Activated CD8-positive, alpha-beta T cell treated with anti-CD3 and anti-CD28 coated beads for 36 hours (primary cell): Measurements from ENCODE around the gene PRC1. TPM values are rescaled to one million over a fixed set of nuclear protein-coding genes. Genes with fewer than 3 reads are reported as not detected.
"Not testable (repeated sequence)": the region's sequence is repeated elsewhere in the genome, so short reads cannot be mapped to it uniquely, and the experiment has no call there.

ENCODE experiments used
- ATAC-seq: fragments of 200-7000 bp; cut with Tn5 transposase; one replicate; pipeline ENCODE4 v1.10.0; 2021; ENCODE audit warnings: mild to moderate bottlenecking, moderate library complexity
- CTCF ChIA-PET: fragments of 350-600 bp; sonication (Branson Sonifier 250); formaldehyde crosslinking; loops from one replicate; lab custom pipeline; 2021; ENCODE audit warnings: antibody characterized with exemption; lab: Charles Lee
- POLR2A ChIA-PET: fragments of 350-600 bp; sonication (Branson Sonifier 250); formaldehyde crosslinking; loops from one replicate; lab custom pipeline; 2021; ENCODE audit warnings: antibody characterized with exemption; lab: Charles Lee
- DNase-seq: peaks from one replicate; pipeline ENCODE4 v3.0.0-alpha.2; 2020
- H3K27ac Mint-ChIP-seq: one replicate; pipeline ENCODE4 v1.8.0; 2021; ENCODE audit warnings: mild to moderate bottlenecking, mixed read lengths
- H3K27me3 Mint-ChIP-seq: one replicate; pipeline ENCODE4 v1.8.0; 2021; ENCODE audit warnings: mixed read lengths
- H3K36me3 Mint-ChIP-seq: one replicate; pipeline ENCODE4 v1.8.0; 2021; ENCODE audit warnings: low read depth, mixed read lengths
- H3K4me1 Mint-ChIP-seq: one replicate; pipeline ENCODE4 v1.8.0; 2021; ENCODE audit warnings: low read depth, mixed read lengths
- H3K4me3 Mint-ChIP-seq: one replicate; pipeline ENCODE4 v1.8.0; 2021; ENCODE audit warnings: mild to moderate bottlenecking, moderate library complexity, mixed read lengths
- H3K9me3 Mint-ChIP-seq: one replicate; pipeline ENCODE4 v1.8.0; 2021; ENCODE audit warnings: mixed read lengths
- CTCF ChIP-seq: fragments of 200-600 bp; IDR thresholded peaks from one replicate; pipeline ENCODE4 v1.8.0; 2022; ENCODE audit warnings: antibody characterized with exemption, mild to moderate bottlenecking
- intact Hi-C: fragments of 100-400 bp; cut with micrococcal nuclease; formaldehyde crosslinking; loops from one replicate; pipeline ENCODE4 v1.10.0; 2022
- total RNA-seq, 2 experiments: library from RNA; stranded (reverse); gene quantifications; one replicate each; pipeline ENCODE4 v1.2.3, GENCODE V29; 2021

Gene PRC1
- total RNA-seq, 2 experiments from 2014 or later, result 83.1 to 96.9 TPM

- no peaks in the 10 kb centered on the region for H3K9me3 Mint-ChIP-seq
- DNase-seq (no peak), ATAC-seq (no peak)
- H3K27ac Mint-ChIP-seq, result peak overlapping the region; percentile 99
- peaks cover 31% of the 10 kb centered on the region for H3K4me1 Mint-ChIP-seq
- ChIA-PET POLR2A (interaction anchor here (0.6 to 13.4 kb wide), 15 partner anchors 8 to 666 kb away, joined by 3 to 133 read pairs (median 3); partner anchors contain the start of genes BLM, FES, MAN2A2 and NGRN), CTCF (interaction anchor here (0.9 to 11.3 kb wide), 25 partner anchors 8 to 700 kb away, joined by 3 to 255 read pairs (median 7); partner anchors contain the start of genes BLM, MAN2A2, PRC1 and RCCD1)
- H3K36me3 Mint-ChIP-seq, result peaks cover 12% of the 10 kb centered on the region
- intact Hi-C loops, result no loop called here
- no peak for TF ChIP-seq CTCF
- peak overlapping the region; percentile 99 for H3K4me3 Mint-ChIP-seq
- H3K27me3 Mint-ChIP-seq, result no peaks in the 10 kb centered on the region
These were observed 62.8 kb downstream of the PRC1 start for GRCh38 chr15:90931575-90931827.

GRCh38 chr15:90930861-90931574, 63.3 kb downstream of the PRC1 start:
- intact Hi-C loops, result no loop called here
- ATAC-seq (no peak), DNase-seq (peak; percentile 20)
- H3K27me3 Mint-ChIP-seq, result no peaks in the 10 kb centered on the region
- H3K27ac Mint-ChIP-seq, result peak overlapping the region; percentile 99
- H3K4me1 Mint-ChIP-seq, result peaks cover 26% of the 10 kb centered on the region
- no peaks in the 10 kb centered on the region for H3K9me3 Mint-ChIP-seq
- H3K4me3 Mint-ChIP-seq, result peak overlapping the region; percentile 99
- peaks cover 8% of the 10 kb centered on the region for H3K36me3 Mint-ChIP-seq
- TF ChIP-seq CTCF, result no peak
- POLR2A ChIA-PET, result interaction anchor here (0.6 to 9.1 kb wide), 14 partner anchors 8 to 391 kb away, joined by 3 to 133 read pairs (median 3); partner anchors contain the start of genes BLM, FES, MAN2A2 and RCCD1
- CTCF ChIA-PET, result interaction anchor here (0.6 to 11.3 kb wide), 21 partner anchors 8 to 699 kb away, joined by 3 to 255 read pairs (median 8); partner anchors contain the start of genes BLM, MAN2A2, RCCD1 and VPS33B

- no peak for ATAC-seq
- ChIA-PET POLR2A (interaction anchor here (0.7 to 9.1 kb wide), 5 partner anchors 11 to 28 kb away, joined by 3 to 133 read pairs (median 4); partner anchors contain the start of genes MAN2A2 and RCCD1), CTCF (interaction anchor here (0.7 to 11.3 kb wide), 6 partner anchors 13 to 696 kb away, joined by 3 to 255 read pairs (median 47); partner anchors contain the start of genes MAN2A2 and RCCD1)
- no peak for TF ChIP-seq CTCF
- no peak for DNase-seq
- H3K9me3 Mint-ChIP-seq, result no peaks in the 10 kb centered on the region
- H3K27ac Mint-ChIP-seq, result peak overlapping the region; percentile 99
- H3K4me1 Mint-ChIP-seq, result peaks cover 27% of the 10 kb centered on the region
- peak overlapping the region; percentile 99 for H3K4me3 Mint-ChIP-seq
- H3K36me3 Mint-ChIP-seq, result peaks cover 8% of the 10 kb centered on the region
- no peaks in the 10 kb centered on the region for H3K27me3 Mint-ChIP-seq
- intact Hi-C loops, result no loop called here
These were observed 64.9 kb downstream of the PRC1 start for GRCh38 chr15:90929246-90930019.

- H3K27me3 Mint-ChIP-seq, ATAC-seq, H3K27ac Mint-ChIP-seq, intact Hi-C loops, DNase-seq, H3K9me3 Mint-ChIP-seq, CTCF ChIA-PET: not testable (repeated sequence)
- Mint-ChIP-seq H3K36me3 (peaks cover 10% of the 10 kb centered on the region), H3K4me1 (peaks cover 23% of the 10 kb centered on the region), H3K4me3 (peak overlapping the region; percentile 28)
- POLR2A ChIA-PET, result interaction anchor here (1.8 to 9.1 kb wide), 2 partner anchors 10 to 27 kb away, joined by 7 to 133 read pairs; partner anchors contain the start of gene MAN2A2
These were observed 66.2 kb downstream of the PRC1 start for GRCh38 chr15:90928106-90928505.

- ATAC-seq, DNase-seq, H3K4me3 Mint-ChIP-seq, H3K27ac Mint-ChIP-seq, intact Hi-C loops, H3K27me3 Mint-ChIP-seq, H3K9me3 Mint-ChIP-seq, H3K36me3 Mint-ChIP-seq: not testable (repeated sequence)
- peaks cover 28% of the 10 kb centered on the region for H3K4me1 Mint-ChIP-seq
- ChIA-PET CTCF (interaction anchor here (2.8 kb wide), 1 partner anchor 8 kb away, joined by 9 read pairs; the partner anchor contains the start of gene UNC45A), POLR2A (interaction anchor here (0.7 kb wide), 1 partner anchor 574 kb away, joined by 3 read pairs; no protein-coding TSS in a partner anchor)
These were observed 67.6 kb downstream of the PRC1 start for GRCh38 chr15:90926766-90927165.
